NCI-H2196 treated with DMSO at 0.1 percent for 48 hours (cell line): Measurements from ENCODE around the gene KIR3DL1.
"Not testable (repeated sequence)": the region's sequence is repeated elsewhere in the genome, so short reads cannot be mapped to it uniquely, and the experiment has no call there.

ENCODE experiments used
- DNase-seq: peaks from one replicate; lab custom pipeline; 2025; ENCODE audit not compliant: unreplicated experiment; lab: John Stamatoyannopoulos, UW

The KIR3DL1 gene

GRCh38 chr19:54816251-54816650, at the start of gene KIR3DL1:
KIR3DL1 (plus strand) TSS chr19:54816468.
- not testable (repeated sequence) for DNase-seq

- not testable (repeated sequence) for DNase-seq
Observed at GRCh38 chr19:54769646-54770045, 46.6 kb upstream of the KIR3DL1 start, which contains the start of gene KIR2DL1. KIR2DL1 (plus strand) TSS chr19:54769793; CDS start chr19:54769851, 58 bp downstream.

- not testable (repeated sequence) for DNase-seq
Observed at GRCh38 chr19:54770511-54770910, 45.8 kb upstream of the KIR3DL1 start.

GRCh38 chr19:54771018-54771960, 45.0 kb upstream of the KIR3DL1 start:
- DNase-seq, result not testable (repeated sequence)

- not testable (repeated sequence) for DNase-seq
Observed at GRCh38 chr19:54772666-54773065, 43.6 kb upstream of the KIR3DL1 start.

- DNase-seq, result not testable (repeated sequence)
Observed at GRCh38 chr19:54775095-54775815, 41.0 kb upstream of the KIR3DL1 start.

GRCh38 chr19:54775830-54776229, 40.4 kb upstream of the KIR3DL1 start:
- not testable (repeated sequence) for DNase-seq

GRCh38 chr19:54777851-54778250, 38.4 kb upstream of the KIR3DL1 start:
- not testable (repeated sequence) for DNase-seq

GRCh38 chr19:54778896-54779295, 37.4 kb upstream of the KIR3DL1 start:
- not testable (repeated sequence) for DNase-seq

GRCh38 chr19:54782916-54783315, 33.4 kb upstream of the KIR3DL1 start:
- DNase-seq, result not testable (repeated sequence)

- not testable (repeated sequence) for DNase-seq
Observed at GRCh38 chr19:54786091-54786723, 30.1 kb upstream of the KIR3DL1 start.

- not testable (repeated sequence) for DNase-seq
Observed at GRCh38 chr19:54788154-54788553, 28.1 kb upstream of the KIR3DL1 start.

GRCh38 chr19:54790711-54791110, 25.6 kb upstream of the KIR3DL1 start:
- no peak for DNase-seq

- DNase-seq, result no peak
Observed at GRCh38 chr19:54791476-54791875, 24.8 kb upstream of the KIR3DL1 start.

GRCh38 chr19:54792814-54793213, 23.5 kb upstream of the KIR3DL1 start:
- no peak for DNase-seq

GRCh38 chr19:54795758-54796157, 20.5 kb upstream of the KIR3DL1 start:
- no peak for DNase-seq

- DNase-seq, result no peak
Observed at GRCh38 chr19:54803410-54803809, 12.9 kb upstream of the KIR3DL1 start, which contains the start of gene KIR2DL4. KIR2DL4 (plus strand) TSS chr19:54803610; CDS start chr19:54803652, 42 bp downstream.

GRCh38 chr19:54804101-54804500, 12.2 kb upstream of the KIR3DL1 start:
- no peak for DNase-seq

GRCh38 chr19:54804571-54804970, 11.7 kb upstream of the KIR3DL1 start:
- no peak for DNase-seq

- DNase-seq, result no peak
Observed at GRCh38 chr19:54805665-54806515, 10.4 kb upstream of the KIR3DL1 start.
